Hepatocyte (in vitro differentiated cells): ENCODE measurements around the gene ZNF747.

Experiments used
- EZH2 ChIP-seq: fragments of 200-600 bp; sonication (generic); IDR thresholded peaks from 2 replicates; pipeline ENCODE4 v1.6.1; 2016; ENCODE audit warnings: antibody characterized with exemption, mild to moderate bottlenecking, borderline replicate concordance
- TF ChIP-seq, protein P1 (sequence below): fragments of 200-600 bp; sonication (generic); IDR thresholded peaks from 2 replicates; pipeline ENCODE4 v1.5.1; 2016; ENCODE audit warnings: antibody characterized with exemption, mild to moderate bottlenecking; ENCODE audit not compliant: poor library complexity

DNA sequence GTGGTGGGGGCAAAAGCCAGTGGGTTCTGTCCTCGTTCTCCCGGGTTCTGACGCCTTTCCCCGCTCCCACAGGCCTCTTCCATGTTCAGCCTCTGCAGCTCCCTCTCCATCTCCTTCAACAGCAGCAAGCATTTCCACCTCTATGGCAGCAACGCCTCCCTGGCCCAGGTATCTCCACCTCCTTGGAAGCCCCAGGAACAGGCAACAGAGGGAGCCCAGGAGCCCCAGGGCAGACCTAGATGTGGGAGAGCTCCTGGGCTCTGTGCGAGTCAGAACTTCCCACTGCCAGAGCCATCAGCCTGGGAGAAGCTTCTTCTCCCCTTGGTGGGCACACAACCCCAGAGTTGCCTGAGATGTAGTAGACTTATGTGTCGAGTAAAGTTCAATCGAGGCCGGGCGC is 16.1 kb downstream of the ZNF747 start:
- TF ChIP-seq, protein P1, sequence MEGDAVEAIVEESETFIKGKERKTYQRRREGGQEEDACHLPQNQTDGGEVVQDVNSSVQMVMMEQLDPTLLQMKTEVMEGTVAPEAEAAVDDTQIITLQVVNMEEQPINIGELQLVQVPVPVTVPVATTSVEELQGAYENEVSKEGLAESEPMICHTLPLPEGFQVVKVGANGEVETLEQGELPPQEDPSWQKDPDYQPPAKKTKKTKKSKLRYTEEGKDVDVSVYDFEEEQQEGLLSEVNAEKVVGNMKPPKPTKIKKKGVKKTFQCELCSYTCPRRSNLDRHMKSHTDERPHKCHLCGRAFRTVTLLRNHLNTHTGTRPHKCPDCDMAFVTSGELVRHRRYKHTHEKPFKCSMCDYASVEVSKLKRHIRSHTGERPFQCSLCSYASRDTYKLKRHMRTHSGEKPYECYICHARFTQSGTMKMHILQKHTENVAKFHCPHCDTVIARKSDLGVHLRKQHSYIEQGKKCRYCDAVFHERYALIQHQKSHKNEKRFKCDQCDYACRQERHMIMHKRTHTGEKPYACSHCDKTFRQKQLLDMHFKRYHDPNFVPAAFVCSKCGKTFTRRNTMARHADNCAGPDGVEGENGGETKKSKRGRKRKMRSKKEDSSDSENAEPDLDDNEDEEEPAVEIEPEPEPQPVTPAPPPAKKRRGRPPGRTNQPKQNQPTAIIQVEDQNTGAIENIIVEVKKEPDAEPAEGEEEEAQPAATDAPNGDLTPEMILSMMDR = no peak
- no peak for TF ChIP-seq EZH2
